KMS-11 (cell line): ENCODE results near the gene SNCAIP.

Source experiments
- H2AFZ ChIP-seq: fragments of 200-600 bp; sonication (generic); 2 replicates; pipeline ENCODE4 v1.6.1; 2016; ENCODE audit warnings: antibody characterized with exemption, mixed run types, low read depth
- H3K27ac ChIP-seq: fragments of 200-600 bp; sonication (generic); 2 replicates; pipeline ENCODE4 v1.6.1; 2016; ENCODE audit warnings: mild to moderate bottlenecking, mixed run types
- H3K27me3 ChIP-seq: fragments of 200-600 bp; sonication (generic); 2 replicates; pipeline ENCODE4 v1.6.1; 2017; ENCODE audit warnings: mild to moderate bottlenecking, low read depth, mixed run types, moderate library complexity; ENCODE audit not compliant: insufficient read depth
- H3K36me3 ChIP-seq: fragments of 200-600 bp; sonication (generic); 2 replicates; pipeline ENCODE4 v1.6.1; 2017; ENCODE audit warnings: mild to moderate bottlenecking, mixed run types; ENCODE audit not compliant: insufficient read depth
- H3K4me1 ChIP-seq: fragments of 200-600 bp; sonication (generic); 2 replicates; pipeline ENCODE4 v1.6.1; 2016; ENCODE audit warnings: mild to moderate bottlenecking, low read depth, mixed run types; ENCODE audit not compliant: poor library complexity, severe bottlenecking
- H3K4me2 ChIP-seq: fragments of 200-600 bp; sonication (generic); 2 replicates; pipeline ENCODE4 v1.7.0; 2016; ENCODE audit warnings: mild to moderate bottlenecking, mixed run types
- H3K4me3 ChIP-seq: fragments of 200-600 bp; sonication (generic); IDR thresholded peaks from 2 replicates; pipeline ENCODE4 v1.6.1; 2017; ENCODE audit warnings: low read depth, low read length, mixed read lengths; ENCODE audit not compliant: insufficient read depth
- H3K79me2 ChIP-seq: fragments of 200-600 bp; sonication (generic); 2 replicates; pipeline ENCODE4 v1.6.1; 2016; ENCODE audit warnings: low read depth, mixed run types; ENCODE audit not compliant: insufficient read depth
- H3K9ac ChIP-seq: fragments of 200-600 bp; sonication (generic); 2 replicates; pipeline ENCODE4 v1.6.1; 2016; ENCODE audit warnings: mild to moderate bottlenecking, mixed run types
- H4K20me1 ChIP-seq: fragments of 200-600 bp; sonication (generic); 2 replicates; pipeline ENCODE4 v1.6.1; 2016; ENCODE audit warnings: mild to moderate bottlenecking, mixed run types; ENCODE audit not compliant: insufficient read depth
- CTCF ChIP-seq: fragments of 200-600 bp; sonication (generic); conservative IDR thresholded peaks from 2 replicates; pipeline ENCODE4 v1.6.1; 2017; ENCODE audit warnings: low read depth, mild to moderate bottlenecking, antibody characterized with exemption, low read length, moderate library complexity, mixed read lengths

The SNCAIP gene

GRCh38 chr5:122273696-122274095, 38.3 kb upstream of the SNCAIP start:
- no peaks in the 10 kb centered on the region for H3K36me3 ChIP-seq
- no peak overlapping the region for H3K27ac ChIP-seq
- TF ChIP-seq CTCF, result no peak
- H3K4me2 ChIP-seq, result no peak overlapping the region
- no peak overlapping the region for H3K4me3 ChIP-seq
- H3K27me3 ChIP-seq, result no peaks in the 10 kb centered on the region
- H3K79me2 ChIP-seq, result no peaks in the 10 kb centered on the region
- no peaks in the 10 kb centered on the region for H3K4me1 ChIP-seq
- no peak overlapping the region for H2AFZ ChIP-seq
- H4K20me1 ChIP-seq, result no peaks in the 10 kb centered on the region
- no peak overlapping the region for H3K9ac ChIP-seq

- H2AFZ ChIP-seq, result no peak overlapping the region
- no peaks in the 10 kb centered on the region for H3K36me3 ChIP-seq
- H3K79me2 ChIP-seq, result no peaks in the 10 kb centered on the region
- no peak for TF ChIP-seq CTCF
- no peaks in the 10 kb centered on the region for H4K20me1 ChIP-seq
- H3K27ac ChIP-seq, result no peak overlapping the region
- no peak overlapping the region for H3K9ac ChIP-seq
- no peaks in the 10 kb centered on the region for H3K27me3 ChIP-seq
- H3K4me3 ChIP-seq, result no peak overlapping the region
- H3K4me1 ChIP-seq, result no peaks in the 10 kb centered on the region
- no peak overlapping the region for H3K4me2 ChIP-seq
Measured at GRCh38 chr5:122283592-122283991, 28.4 kb upstream of the SNCAIP start.

GRCh38 chr5:122286541-122286940, 25.5 kb upstream of the SNCAIP start:
- Histone ChIP-seq H3K36me3 (no peaks in the 10 kb centered on the region), H4K20me1 (no peaks in the 10 kb centered on the region), H3K27me3 (no peaks in the 10 kb centered on the region), H2AFZ (no peak overlapping the region), H3K4me1 (no peaks in the 10 kb centered on the region), H3K27ac (no peak overlapping the region), H3K9ac (no peak overlapping the region), H3K4me2 (no peak overlapping the region), H3K4me3 (no peak overlapping the region), H3K79me2 (no peaks in the 10 kb centered on the region)
- TF ChIP-seq CTCF, result no peak

- no peaks in the 10 kb centered on the region for H3K36me3 ChIP-seq
- no peaks in the 10 kb centered on the region for H4K20me1 ChIP-seq
- H2AFZ ChIP-seq, result no peak overlapping the region
- H3K9ac ChIP-seq, result no peak overlapping the region
- no peaks in the 10 kb centered on the region for H3K4me1 ChIP-seq
- H3K4me2 ChIP-seq, result no peak overlapping the region
- TF ChIP-seq CTCF, result no peak
- no peak overlapping the region for H3K4me3 ChIP-seq
- no peaks in the 10 kb centered on the region for H3K27me3 ChIP-seq
- no peak overlapping the region for H3K27ac ChIP-seq
- no peaks in the 10 kb centered on the region for H3K79me2 ChIP-seq
Measured at GRCh38 chr5:122287101-122287500, 24.9 kb upstream of the SNCAIP start.
